ENCODE measurements around the gene TENM3. TPM values are rescaled to one million over a fixed set of nuclear protein-coding genes. Genes with fewer than 3 reads are reported as not detected.

Gene TENM3
- total RNA-seq, 1 donor from 2014 or later: 106 TPM

- peaks cover 2% of the 10 kb centered on the region for H3K36me3 Mint-ChIP-seq
- H3K27me3 Mint-ChIP-seq (ENCODE audit: low read depth): no peaks in the 10 kb centered on the region
- H3K27ac Mint-ChIP-seq: no peak overlapping the region
- peaks cover 3% of the 10 kb centered on the region for H3K4me1 Mint-ChIP-seq
- DNase-seq (ENCODE audit: low spot score in 2 of 2, unreplicated experiment in 2 of 2): no peak
- H3K4me3 Mint-ChIP-seq: no peak overlapping the region
- H3K9me3 Mint-ChIP-seq: peaks cover 4% of the 10 kb centered on the region
- TF ChIP-seq CTCF (IDR thresholded peaks at IDR 0.05; ENCODE audit: unreplicated experiment): no peak
Observed at GRCh38 chr4:182530451-182530850, 287.2 kb downstream of the TENM3 start.

GRCh38 chr4:182531555-182532162 lies 288.5 kb downstream of the TENM3 start:
- Mint-ChIP-seq H3K9me3 (no peaks in the 10 kb centered on the region), H3K27me3 (ENCODE audit: low read depth) (no peaks in the 10 kb centered on the region), H3K4me1 (peaks cover 3% of the 10 kb centered on the region), H3K27ac (peak overlapping the region; percentile 66), H3K36me3 (no peaks in the 10 kb centered on the region), H3K4me3 (no peak overlapping the region)
- TF ChIP-seq CTCF (IDR thresholded peaks at IDR 0.05; ENCODE audit: unreplicated experiment): no peak
- no peak for DNase-seq (ENCODE audit: low spot score in 2 of 2, unreplicated experiment in 2 of 2)

- Mint-ChIP-seq H3K36me3 (no peaks in the 10 kb centered on the region), H3K9me3 (no peaks in the 10 kb centered on the region), H3K4me3 (no peak overlapping the region), H3K4me1 (peaks cover 3% of the 10 kb centered on the region), H3K27ac (no peak overlapping the region), H3K27me3 (ENCODE audit: low read depth) (no peaks in the 10 kb centered on the region)
- DNase-seq (ENCODE audit: low spot score in 2 of 2, unreplicated experiment in 2 of 2): no peak
- no peak for TF ChIP-seq CTCF (IDR thresholded peaks at IDR 0.05; ENCODE audit: unreplicated experiment)
Observed at GRCh38 chr4:182532441-182532840, 289.2 kb downstream of the TENM3 start.

- TF ChIP-seq CTCF (IDR thresholded peaks at IDR 0.05; ENCODE audit: unreplicated experiment): no peak
- Mint-ChIP-seq H3K4me3 (no peak overlapping the region), H3K27ac (no peak overlapping the region), H3K36me3 (no peaks in the 10 kb centered on the region), H3K4me1 (peaks cover 3% of the 10 kb centered on the region), H3K9me3 (no peaks in the 10 kb centered on the region), H3K27me3 (ENCODE audit: low read depth) (no peaks in the 10 kb centered on the region)
- no peak for DNase-seq (ENCODE audit: low spot score in 2 of 2, unreplicated experiment in 2 of 2)
Observed at GRCh38 chr4:182533964-182534363, 290.8 kb downstream of the TENM3 start.

- H3K4me3 Mint-ChIP-seq: no peak overlapping the region
- H3K36me3 Mint-ChIP-seq: no peaks in the 10 kb centered on the region
- H3K9me3 Mint-ChIP-seq: no peaks in the 10 kb centered on the region
- H3K27ac Mint-ChIP-seq: no peak overlapping the region
- H3K27me3 Mint-ChIP-seq (ENCODE audit: low read depth): no peaks in the 10 kb centered on the region
- DNase-seq (ENCODE audit: low spot score in 2 of 2, unreplicated experiment in 2 of 2): no peak
- peaks cover 3% of the 10 kb centered on the region for H3K4me1 Mint-ChIP-seq
- no peak for TF ChIP-seq CTCF (IDR thresholded peaks at IDR 0.05; ENCODE audit: unreplicated experiment)
Observed at GRCh38 chr4:182536221-182536811, 293.1 kb downstream of the TENM3 start.

All from mesothelial cell of epicardium (in vitro differentiated cells).